GM06990 (cell line): Measurements from ENCODE around the gene EDEM1.

Source experiments
- DNase-seq: peaks from one replicate; pipeline ENCODE4 v3.0.0-alpha.2; 2011; ENCODE audit not compliant: insufficient read length; ENCODE audit errors: extremely low read depth
- H3K27me3 ChIP-seq: replicated peaks from 2 replicates; pipeline ENCODE4 v1.6.0; 2011; ENCODE audit warnings: low read length; ENCODE audit not compliant: control insufficient read depth, insufficient read depth
- H3K36me3 ChIP-seq: 2 replicates; pipeline ENCODE4 v1.5.1; 2011; ENCODE audit warnings: low read length; ENCODE audit not compliant: control insufficient read depth, insufficient read depth
- H3K4me3 ChIP-seq: replicated peaks from 2 replicates; pipeline ENCODE4 v1.5.1; 2011; ENCODE audit warnings: low read depth, mild to moderate bottlenecking, control low read depth, low read length
- CTCF ChIP-seq: IDR thresholded peaks from 2 replicates; pipeline ENCODE4 v1.5.1; 2011; ENCODE audit warnings: low read length, control low read depth, mild to moderate bottlenecking, inconsistent platforms; ENCODE audit not compliant: insufficient read depth, poor library complexity, severe bottlenecking

EDEM1 gene

GRCh38 chr3:5210926-5211325 is 23.4 kb downstream of the EDEM1 start:
- H3K4me3 ChIP-seq: no peak overlapping the region
- peaks cover 46% of the 10 kb centered on the region for H3K36me3 ChIP-seq
- H3K27me3 ChIP-seq: no peaks in the 10 kb centered on the region
- DNase-seq: no peak
- no peak for TF ChIP-seq CTCF

GRCh38 chr3:5212628-5213573 is 25.4 kb downstream of the EDEM1 start:
- Histone ChIP-seq H3K27me3 (no peaks in the 10 kb centered on the region), H3K4me3 (no peak overlapping the region), H3K36me3 (peaks cover 44% of the 10 kb centered on the region)
- no peak for TF ChIP-seq CTCF
- no peak for DNase-seq

GRCh38 chr3:5213574-5213966 is 26.1 kb downstream of the EDEM1 start:
- DNase-seq: no peak
- no peak for TF ChIP-seq CTCF
- Histone ChIP-seq H3K4me3 (no peak overlapping the region), H3K36me3 (peaks cover 47% of the 10 kb centered on the region), H3K27me3 (no peaks in the 10 kb centered on the region)

GRCh38 chr3:5214352-5214751 is 26.8 kb downstream of the EDEM1 start:
- no peak for DNase-seq
- Histone ChIP-seq H3K36me3 (peaks cover 47% of the 10 kb centered on the region), H3K4me3 (no peak overlapping the region)

GRCh38 chr3:5217824-5218595 is 30.5 kb downstream of the EDEM1 start:
- no peak for TF ChIP-seq CTCF
- no peak overlapping the region for H3K4me3 ChIP-seq
- no peak for DNase-seq
- no peaks in the 10 kb centered on the region for H3K27me3 ChIP-seq
- peaks cover 31% of the 10 kb centered on the region for H3K36me3 ChIP-seq

More at GRCh38 chr3:5214352-5214751, 26.8 kb downstream of the EDEM1 start:
- H3K27me3 ChIP-seq: no peaks in the 10 kb centered on the region
- no peak for TF ChIP-seq CTCF
